ENCODE measurements around the gene FTCDNL1. TPM values are rescaled to one million over a fixed set of nuclear protein-coding genes. Genes with fewer than 3 reads are reported as not detected.

The FTCDNL1 gene
- total and polyA plus RNA-seq, 2 donors (not counting 1 experiment from before 2014, with no cell fraction given), result 1.7 to 1.9 TPM

- no peaks in the 10 kb centered on the region for H3K27me3 ChIP-seq (replicated peaks in 1 of 4; ENCODE audit: control extremely low read depth in 1 of 4, control insufficient read depth in 3 of 4, insufficient read depth in 4 of 4, low read length in 3 of 4)
- 100% methylated on average over 3 of the region's 5 CpGs for WGBS (ENCODE audit: insufficient coverage)
- ATAC-seq (ENCODE audit: low read depth) (no peak), DNase-seq (no peak)
- Mint-ChIP-seq H3K9me3 (ENCODE audit: insufficient read depth) (no peaks in the 10 kb centered on the region), H3K27me3 (peaks cover 17% of the 10 kb centered on the region), H3K27ac (no peak overlapping the region), H3K4me1 (no peaks in the 10 kb centered on the region), H3K4me3 (no peak overlapping the region)
- H4K20me1 ChIP-seq (ENCODE audit: control insufficient read depth, insufficient read depth, low read length, poor library complexity, severe bottlenecking), result no peaks in the 10 kb centered on the region
- no peaks in the 10 kb centered on the region for H3K36me3 ChIP-seq (replicated peaks in 1 of 2; ENCODE audit: control extremely low read depth in 1 of 2, control insufficient read depth in 1 of 2, extremely low read depth in 1 of 2, insufficient read depth in 2 of 2, low read length in 1 of 2)
- TF ChIP-seq EZH2 (IDR thresholded peaks at IDR 0.05; ENCODE audit: borderline replicate concordance, insufficient read depth, low read depth, low read length, poor library complexity, severe bottlenecking), result no peak
- no peak for TF ChIP-seq CTCF (IDR thresholded peaks at IDR 0.05)
- CTCF ChIA-PET, result interaction anchor here (2.3 kb wide), 1 partner anchor 10 kb away, joined by 14 read pairs; no protein-coding TSS in a partner anchor
- H3K27ac ChIP-seq (ENCODE audit: low read length in 2 of 2), result no peak overlapping the region
- H3K4me2 ChIP-seq (replicated peaks; ENCODE audit: low read depth, low read length, poor library complexity, severe bottlenecking), result no peak overlapping the region
- no peak overlapping the region for H2AFZ ChIP-seq (ENCODE audit: insufficient read depth, low read depth, low read length, poor library complexity, severe bottlenecking)
- H3K79me2 ChIP-seq (ENCODE audit: control insufficient read depth, insufficient read depth, low read length), result no peaks in the 10 kb centered on the region
- intact Hi-C loops (cut with micrococcal nuclease), result no loop called here
- H3K9ac ChIP-seq (ENCODE audit: low read length), result no peak overlapping the region
- H3K4me3 ChIP-seq (ENCODE audit: control extremely low read depth in 1 of 5, extremely low read depth in 1 of 5, insufficient read depth in 1 of 5, low read depth in 2 of 5, low read length in 4 of 5), result no peak overlapping the region
- H3K4me1 ChIP-seq (ENCODE audit: control insufficient read depth in 2 of 2, insufficient read depth in 2 of 2, low read length in 2 of 2), result no peaks in the 10 kb centered on the region
- H3K9me3 ChIP-seq (ENCODE audit: control extremely low read depth in 1 of 3, control insufficient read depth in 2 of 3, insufficient read depth in 1 of 3, low read length in 2 of 3), result peaks cover 0 to 4% (median 0%) of the 10 kb centered on the region in 3 donors
- POLR2A ChIA-PET, result no interaction called here
These were observed 101.4 kb downstream of the FTCDNL1 start for GRCh38 chr2:199749571-199749970.

GRCh38 chr2:199744724-199745123 lies 106.3 kb downstream of the FTCDNL1 start:
- Histone ChIP-seq H4K20me1 (ENCODE audit: control insufficient read depth, insufficient read depth, low read length, poor library complexity, severe bottlenecking) (no peaks in the 10 kb centered on the region), H3K36me3 (replicated peaks in 1 of 2; ENCODE audit: control extremely low read depth in 1 of 2, control insufficient read depth in 1 of 2, extremely low read depth in 1 of 2, insufficient read depth in 2 of 2, low read length in 1 of 2) (no peaks in the 10 kb centered on the region), H3K27ac (ENCODE audit: low read length in 2 of 2) (no peak overlapping the region), H3K79me2 (ENCODE audit: control insufficient read depth, insufficient read depth, low read length) (no peaks in the 10 kb centered on the region), H3K4me1 (ENCODE audit: control insufficient read depth in 2 of 2, insufficient read depth in 2 of 2, low read length in 2 of 2) (no peaks in the 10 kb centered on the region), H3K9me3 (ENCODE audit: control extremely low read depth in 1 of 3, control insufficient read depth in 2 of 3, insufficient read depth in 1 of 3, low read length in 2 of 3) (no peaks in the 10 kb centered on the region), H3K4me2 (replicated peaks; ENCODE audit: low read depth, low read length, poor library complexity, severe bottlenecking) (no peak overlapping the region), H3K9ac (ENCODE audit: low read length) (no peak overlapping the region), H3K4me3 (ENCODE audit: control extremely low read depth in 1 of 5, extremely low read depth in 1 of 5, insufficient read depth in 1 of 5, low read depth in 2 of 5, low read length in 4 of 5) (no peak overlapping the region), H2AFZ (ENCODE audit: insufficient read depth, low read depth, low read length, poor library complexity, severe bottlenecking) (no peak overlapping the region), H3K27me3 (replicated peaks in 1 of 4; ENCODE audit: control extremely low read depth in 1 of 4, control insufficient read depth in 3 of 4, insufficient read depth in 4 of 4, low read length in 3 of 4) (peaks cover 0 to under 1% (median under 1%) of the 10 kb centered on the region in 4 experiments)
- Mint-ChIP-seq H3K4me1 (peaks cover 3% of the 10 kb centered on the region), H3K27ac (no peak overlapping the region), H3K9me3 (ENCODE audit: insufficient read depth) (no peaks in the 10 kb centered on the region), H3K27me3 (peaks cover 21% of the 10 kb centered on the region), H3K4me3 (no peak overlapping the region)
- ChIA-PET CTCF (interaction anchor here (1.3 kb wide), 1 partner anchor 1430 kb away, joined by 4 read pairs; no protein-coding TSS in a partner anchor), POLR2A (no interaction called here)
- ATAC-seq (ENCODE audit: low read depth), result no peak
- TF ChIP-seq CTCF (IDR thresholded peaks at IDR 0.05) (no peak), EZH2 (IDR thresholded peaks at IDR 0.05; ENCODE audit: borderline replicate concordance, insufficient read depth, low read depth, low read length, poor library complexity, severe bottlenecking) (no peak)
- WGBS (ENCODE audit: insufficient coverage), result 100% methylated on average over 8 of the region's 11 CpGs
- DNase-seq, result no peak
- intact Hi-C loops (cut with micrococcal nuclease), result no loop called here
